MM.1S (cell line): ENCODE measurements around the gene LRRC37A2.
"Not testable (repeated sequence)": the region's sequence is repeated elsewhere in the genome, so short reads cannot be mapped to it uniquely, and the experiment has no call there.

Experiments used
- CTCF ChIP-seq: fragments of 300-600 bp; sonication (generic); IDR thresholded peaks from 2 replicates; pipeline ENCODE4 v1.5.1; 2016; ENCODE audit warnings: antibody characterized with exemption, low read length, mixed read lengths
- EZH2 ChIP-seq: fragments of 300-600 bp; sonication (generic); optimal IDR thresholded peaks from 2 replicates; pipeline ENCODE3; 2017; ENCODE audit warnings: low read depth, mild to moderate bottlenecking, antibody characterized with exemption, low read length, mixed read lengths
- EZH2phosphoT487 ChIP-seq: fragments of 300-600 bp; sonication (generic); IDR thresholded peaks from 2 replicates; pipeline ENCODE4 v1.6.1; 2018; ENCODE audit warnings: antibody characterized with exemption, low read length

- TF ChIP-seq CTCF, EZH2, EZH2phosphoT487: not testable (repeated sequence)
These were observed 22.4 kb downstream of the LRRC37A2 start for GRCh38 chr17:46534716-46535115.
